GM18498 (cell line): ENCODE measurements around the gene SEC24B.
"Not testable (repeated sequence)": the region's sequence is repeated elsewhere in the genome, so short reads cannot be mapped to it uniquely, and the experiment has no call there.

Experiments
- ATAC-seq: cut with Tn5 transposase; IDR thresholded peaks from one replicate; pipeline ENCODE4 v1.9.1; 2021; ENCODE audit warnings: mild to moderate bottlenecking, moderate library complexity; ENCODE audit not compliant: unreplicated experiment

The SEC24B gene

GRCh38 chr4:109574931-109575804 lies 141.6 kb downstream of the SEC24B start:
- no peak for ATAC-seq

DNA sequence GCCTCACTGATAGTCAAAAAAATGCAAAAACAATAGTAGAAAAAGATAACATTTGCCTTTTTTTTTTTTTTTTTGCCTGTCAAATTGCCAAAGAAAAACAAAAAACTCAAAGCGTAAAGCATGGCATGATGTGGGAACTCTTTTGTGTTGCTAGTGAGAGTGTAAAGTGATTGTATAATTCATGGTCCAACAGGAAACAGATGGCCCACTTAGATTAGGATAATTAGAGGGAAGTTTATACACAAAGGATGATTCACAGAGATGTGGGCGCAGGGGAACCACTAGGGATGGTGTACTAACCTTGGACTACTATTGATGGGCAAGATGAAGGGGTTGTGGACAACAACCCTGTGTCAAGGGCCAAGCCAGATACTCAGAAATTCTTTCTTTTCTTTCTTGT lies 142.8 kb downstream of the SEC24B start:
- no peak for ATAC-seq

DNA sequence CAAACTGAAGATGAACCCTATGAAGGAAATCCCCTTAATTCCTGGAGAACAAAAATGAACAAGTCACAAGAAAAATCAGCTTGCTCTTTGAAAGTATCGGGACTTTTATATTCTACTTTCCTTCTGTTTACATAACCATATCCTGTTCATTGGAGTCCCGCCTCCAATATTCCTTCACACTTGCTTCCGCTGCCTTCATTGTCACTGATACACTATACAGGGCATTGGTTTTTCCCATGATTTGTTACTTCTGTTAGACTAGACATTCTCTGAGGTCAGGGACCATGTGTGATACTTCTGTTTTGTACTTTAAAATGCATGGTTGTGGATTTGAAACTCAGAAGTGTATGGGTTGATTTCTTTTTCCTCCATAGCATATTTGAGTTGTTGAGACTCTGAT lies 145.2 kb downstream of the SEC24B start:
- no peak for ATAC-seq

DNA sequence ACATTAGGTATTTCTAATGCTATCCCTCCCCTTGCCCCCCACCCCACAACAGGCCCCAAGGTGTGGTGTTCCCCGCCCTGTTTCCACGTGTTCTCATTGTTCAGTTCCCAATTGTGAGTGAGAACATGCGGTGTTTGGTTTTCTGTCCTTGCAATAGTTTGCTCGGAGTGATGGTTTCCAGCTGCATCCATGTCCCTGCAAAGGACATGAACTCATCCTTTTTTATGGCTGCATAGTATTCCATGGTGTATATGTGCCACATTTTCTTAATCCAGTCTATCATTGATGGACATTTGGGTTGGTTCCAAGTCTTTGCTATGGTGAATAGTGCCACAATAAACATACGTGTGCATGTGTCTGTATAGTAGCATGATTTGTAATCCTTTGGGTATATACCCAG lies 146.4 kb downstream of the SEC24B start:
- not testable (repeated sequence) for ATAC-seq

- peak; percentile 99 for ATAC-seq
Observed at GRCh38 chr4:109588176-109588575, 154.6 kb downstream of the SEC24B start.

GRCh38 chr4:109589119-109589518 lies 155.5 kb downstream of the SEC24B start:
- no peak for ATAC-seq

DNA sequence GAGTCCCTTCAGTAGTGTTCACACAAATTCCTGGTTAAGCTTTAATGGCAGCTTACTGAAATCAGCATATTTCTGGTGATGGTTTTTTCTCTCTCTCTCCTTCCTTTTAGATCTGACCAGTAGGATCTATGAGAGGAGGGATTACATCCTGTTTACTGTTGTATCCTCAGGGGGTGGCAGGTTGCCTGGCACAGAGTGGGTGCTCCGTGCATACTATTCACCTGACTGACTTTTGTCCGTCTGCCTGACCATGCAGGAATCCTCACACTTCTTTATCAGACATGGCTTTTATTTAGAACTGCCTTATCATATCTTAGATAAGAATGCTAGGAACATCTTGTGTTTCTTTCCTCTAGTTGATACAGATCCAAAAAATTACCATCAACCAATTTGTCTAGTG lies 156.0 kb downstream of the SEC24B start:
- no peak for ATAC-seq
